Keratinocyte (primary cell): ENCODE data around the gene HYAL1. TPM values are rescaled to one million over a fixed set of nuclear protein-coding genes. Genes with fewer than 3 reads are reported as not detected.
"Not testable (repeated sequence)": the region's sequence is repeated elsewhere in the genome, so short reads cannot be mapped to it uniquely, and the experiment has no call there.

Experiments used
- DNase-seq: peaks from one replicate; pipeline ENCODE4 v3.0.0-alpha.2; 2011; ENCODE audit warnings: low read depth, missing footprints, low spot score
- FAIRE-seq: peaks from 2 replicates; lab custom pipeline; 2011; peaks lifted over from hg19 to GRCh38; lab: Jason Lieb, UNC
- H2AFZ ChIP-seq: 2 replicates; pipeline ENCODE4 v1.6.0; 2012; ENCODE audit warnings: low read length, control low read depth, inconsistent platforms; ENCODE audit not compliant: control insufficient read depth
- H3K27ac ChIP-seq: 2 replicates; pipeline ENCODE4 v1.5.1; 2011; ENCODE audit warnings: low read length; ENCODE audit not compliant: control insufficient read depth, insufficient read depth
- H3K27me3 ChIP-seq: 3 replicates; pipeline ENCODE4 v1.6.0; 2011; ENCODE audit warnings: low read length; ENCODE audit not compliant: control insufficient read depth, insufficient read depth; ENCODE audit errors: extremely low read depth
- H3K36me3 ChIP-seq, 2 experiments: 2 replicates in 1 of 2; 3 replicates in 1 of 2; pipeline ENCODE4 v1.5.1; 2011; ENCODE audit warnings: low read length in 2 of 2, mild to moderate bottlenecking in 1 of 2; ENCODE audit not compliant: control insufficient read depth in 2 of 2, insufficient read depth in 2 of 2; ENCODE audit errors: extremely low read depth in 1 of 2
- H3K4me1 ChIP-seq: 3 replicates; pipeline ENCODE4 v1.5.1; 2011; ENCODE audit warnings: low read length; ENCODE audit not compliant: control insufficient read depth, insufficient read depth; ENCODE audit errors: extremely low read depth
- H3K4me2 ChIP-seq: 3 replicates; pipeline ENCODE4 v1.6.0; 2011; ENCODE audit warnings: low read depth, low read length; ENCODE audit not compliant: control insufficient read depth, insufficient read depth; ENCODE audit errors: extremely low read depth
- H3K4me3 ChIP-seq, 3 experiments: fragments of 200-600 bp in 1 of 3; sonication (generic) in 1 of 3; 2 replicates in 2 of 3; 3 replicates in 1 of 3; pipeline ENCODE4 v1.5.1; 2011 to 2016; ENCODE audit warnings: low read length in 3 of 3, mild to moderate bottlenecking in 3 of 3, control low read depth in 2 of 3, inconsistent platforms in 1 of 3, low read depth in 1 of 3, mixed read lengths in 1 of 3, mixed run types in 1 of 3, moderate library complexity in 1 of 3; ENCODE audit not compliant: control insufficient read depth in 2 of 3, insufficient read depth in 2 of 3; ENCODE audit errors: extremely low read depth in 1 of 3
- H3K79me2 ChIP-seq: 2 replicates; pipeline ENCODE4 v1.6.0; 2012; ENCODE audit warnings: low read length; ENCODE audit not compliant: control insufficient read depth, insufficient read depth
- H3K9ac ChIP-seq: 3 replicates; pipeline ENCODE4 v1.6.0; 2011; ENCODE audit warnings: low read length; ENCODE audit not compliant: control insufficient read depth, insufficient read depth; ENCODE audit errors: extremely low read depth
- H3K9me1 ChIP-seq: 3 replicates; pipeline ENCODE4 v1.6.0; 2011; ENCODE audit warnings: low read length; ENCODE audit not compliant: control insufficient read depth, insufficient read depth; ENCODE audit errors: extremely low read depth
- H3K9me3 ChIP-seq: 2 replicates; pipeline ENCODE4 v1.5.1; 2012; ENCODE audit warnings: low read depth, low read length; ENCODE audit not compliant: control insufficient read depth
- H4K20me1 ChIP-seq: 3 replicates; pipeline ENCODE4 v1.6.0; 2011; ENCODE audit warnings: low read length; ENCODE audit not compliant: control insufficient read depth, insufficient read depth; ENCODE audit errors: extremely low read depth
- CTCF ChIP-seq, 3 experiments: IDR thresholded peaks in 1 of 3; conservative IDR thresholded peaks in 1 of 3; optimal IDR thresholded peaks in 1 of 3; 2 replicates in 2 of 3; 3 replicates in 1 of 3; pipeline versions ENCODE3 to v1.5.1; 2011; ENCODE audit warnings: low read length in 3 of 3, mild to moderate bottlenecking in 3 of 3, moderate library complexity in 2 of 3, control low read depth in 1 of 3, inconsistent platforms in 1 of 3; ENCODE audit not compliant: insufficient read depth in 2 of 3; ENCODE audit errors: extremely low read depth in 1 of 3
- EZH2 ChIP-seq: IDR thresholded peaks from one replicate; pipeline ENCODE4 v1.6.1; 2012; ENCODE audit warnings: inconsistent platforms, mild to moderate bottlenecking, low read length, moderate library complexity
- dilution Hi-C: fragments of 300-500 bp; cut with MboI; formaldehyde crosslinking; loops from one replicate; pipeline ENCODE4 v1.7.0; 2020; ENCODE audit warnings: low sequenced_read_pairs; ENCODE audit not compliant: extremely low pct_ligation_motif_present
- polyA plus RNA-seq, 5 experiments: library from polyadenylated mRNA; depleted of rRNA in 3 of 5; stranded (reverse) in 3 of 5; stranded (forward) in 1 of 5; unstranded in 1 of 5; fragments of >200 nt; gene quantifications; 1 replicate in 1 of 5; 2 replicates in 3 of 5; 3 replicates in 1 of 5; pipeline versions ENCODE4 v1.2.1 to v1.2.3, GENCODE V29; 2011 to 2012; ENCODE audit warnings: missing spikeins in 2 of 5, low read depth in 1 of 5, low replicate concordance in 1 of 5

Gene HYAL1
- polyA plus RNA-seq, 1 donor (not counting 4 experiments of a cell fraction or from before 2014, with no cell fraction given) = 13.9 TPM

- no peaks in the 10 kb centered on the region for H3K9me3 ChIP-seq
- H3K9me1 ChIP-seq = peaks cover 2% of the 10 kb centered on the region
- H3K4me3 ChIP-seq = no peak overlapping the region
- peaks cover 27% of the 10 kb centered on the region for H3K4me1 ChIP-seq
- H3K4me2 ChIP-seq = no peak overlapping the region
- H3K79me2 ChIP-seq = no peaks in the 10 kb centered on the region
- H2AFZ ChIP-seq = no peak overlapping the region
- H3K27ac ChIP-seq = no peak overlapping the region
- dilution Hi-C loops = no loop called here
- H3K27me3 ChIP-seq = peaks cover 3% of the 10 kb centered on the region
- no peaks in the 10 kb centered on the region for H3K36me3 ChIP-seq
- TF ChIP-seq EZH2 (no peak), CTCF (optimal IDR thresholded peaks at IDR 0.05 in 1 of 3, IDR thresholded peaks at IDR 0.05 in 1 of 3, conservative IDR thresholded peaks at IDR 0.05 in 1 of 3; ENCODE audit: extremely low read depth in 1 of 3, insufficient read depth in 2 of 3, low read length in 3 of 3) (no peak)
- DNase-seq (no peak), FAIRE-seq (no peak)
- no peak overlapping the region for H3K9ac ChIP-seq
- H4K20me1 ChIP-seq = no peaks in the 10 kb centered on the region
These were observed 39.6 kb downstream of the HYAL1 start for GRCh38 chr3:50263478-50264382.

- Histone ChIP-seq H3K27ac (no peak overlapping the region), H3K4me3 (no peak overlapping the region), H2AFZ (no peak overlapping the region), H3K9ac (no peak overlapping the region), H3K27me3 (peaks cover 3% of the 10 kb centered on the region), H3K4me2 (no peak overlapping the region), H3K4me1 (peaks cover 23% of the 10 kb centered on the region), H3K9me1 (peaks cover 2% of the 10 kb centered on the region), H3K79me2 (no peaks in the 10 kb centered on the region), H3K36me3 (peaks cover 4 to 5% of the 10 kb centered on the region in 2 experiments), H3K9me3 (no peaks in the 10 kb centered on the region), H4K20me1 (no peaks in the 10 kb centered on the region)
- FAIRE-seq = no peak
- TF ChIP-seq EZH2 = no peak
- TF ChIP-seq CTCF (optimal IDR thresholded peaks at IDR 0.05 in 1 of 3, IDR thresholded peaks at IDR 0.05 in 1 of 3, conservative IDR thresholded peaks at IDR 0.05 in 1 of 3; ENCODE audit: extremely low read depth in 1 of 3, insufficient read depth in 2 of 3, low read length in 3 of 3) = no peak
- dilution Hi-C loops = no loop called here
- no peak for DNase-seq
These were observed 40.6 kb downstream of the HYAL1 start for GRCh38 chr3:50262778-50263177.

- H3K4me3 ChIP-seq, H3K79me2 ChIP-seq, H3K27me3 ChIP-seq, dilution Hi-C loops, FAIRE-seq, H3K4me2 ChIP-seq, H3K36me3 ChIP-seq, H3K9me1 ChIP-seq, H3K9ac ChIP-seq, H4K20me1 ChIP-seq, H3K9me3 ChIP-seq, H3K27ac ChIP-seq, DNase-seq, H2AFZ ChIP-seq: not testable (repeated sequence)
- H3K4me1 ChIP-seq = peaks cover 23% of the 10 kb centered on the region
These were observed 41.2 kb downstream of the HYAL1 start for GRCh38 chr3:50262200-50262599.
